UCSD-AML1 (cell line): Measurements from ENCODE around the gene PSORS1C1.
"Not testable (repeated sequence)": the region's sequence is repeated elsewhere in the genome, so short reads cannot be mapped to it uniquely, and the experiment has no call there.

Experiments used
- DNase-seq: peaks from one replicate; lab custom pipeline; 2025; ENCODE audit not compliant: unreplicated experiment; lab: John Stamatoyannopoulos, UW

The PSORS1C1 gene

GRCh38 chr6:31114541-31114878 is at the start of gene PSORS1C1:
TSS of gene PSORS1C1 (plus strand) at chr6:31114800. CDS start at chr6:31129633, 14,833 bp downstream.
- no peak for DNase-seq

- DNase-seq = no peak
Measured at GRCh38 chr6:31065556-31065955, 49.0 kb upstream of the PSORS1C1 start.

GRCh38 chr6:31067028-31067427 is 47.6 kb upstream of the PSORS1C1 start:
- not testable (repeated sequence) for DNase-seq

GRCh38 chr6:31067891-31068668 is 46.5 kb upstream of the PSORS1C1 start:
- not testable (repeated sequence) for DNase-seq

GRCh38 chr6:31068669-31069340 is 45.8 kb upstream of the PSORS1C1 start:
- peak; percentile 63 for DNase-seq

- no peak for DNase-seq
Measured at GRCh38 chr6:31070711-31071197, 43.8 kb upstream of the PSORS1C1 start.

GRCh38 chr6:31074401-31074800 is 40.2 kb upstream of the PSORS1C1 start:
- DNase-seq = no peak

- DNase-seq = no peak
Measured at GRCh38 chr6:31075528-31075927, 39.1 kb upstream of the PSORS1C1 start.

GRCh38 chr6:31076611-31077010 is 38.0 kb upstream of the PSORS1C1 start:
- DNase-seq = no peak

- DNase-seq = peak; percentile 41
Measured at GRCh38 chr6:31079656-31080261, 34.8 kb upstream of the PSORS1C1 start.

GRCh38 chr6:31081872-31082271 is 32.7 kb upstream of the PSORS1C1 start:
- no peak for DNase-seq

GRCh38 chr6:31083742-31084354 is 30.8 kb upstream of the PSORS1C1 start:
- DNase-seq = peak; percentile 27

- no peak for DNase-seq
Measured at GRCh38 chr6:31086788-31087440, 27.7 kb upstream of the PSORS1C1 start.

GRCh38 chr6:31087494-31088089 is 27.0 kb upstream of the PSORS1C1 start:
- DNase-seq = peak; percentile 75

GRCh38 chr6:31090275-31090972 is 24.2 kb upstream of the PSORS1C1 start:
- DNase-seq = no peak

- DNase-seq = no peak
Measured at GRCh38 chr6:31090973-31091364, 23.6 kb upstream of the PSORS1C1 start.

GRCh38 chr6:31091680-31092079 is 22.9 kb upstream of the PSORS1C1 start:
- DNase-seq = no peak

- no peak for DNase-seq
Measured at GRCh38 chr6:31092238-31092637, 22.4 kb upstream of the PSORS1C1 start.

- no peak for DNase-seq
Measured at GRCh38 chr6:31092769-31093505, 21.7 kb upstream of the PSORS1C1 start.
